Esophagus (tissue), 2 donors: ENCODE data around the gene CCSER1. TPM values are rescaled to one million over a fixed set of nuclear protein-coding genes. Genes with fewer than 3 reads are reported as not detected.

Experiments
- H3K27ac ChIP-seq, 2 donors: one replicate each; pipeline ENCODE4 v1.5.1; 2013; ENCODE audit warnings: low read depth in 2 of 2, mild to moderate bottlenecking in 2 of 2, inconsistent platforms in 1 of 2, low read length in 1 of 2, moderate library complexity in 1 of 2
- H3K27me3 ChIP-seq, 2 donors: one replicate each; pipeline ENCODE4 v1.6.1; 2013; ENCODE audit warnings: low read length in 2 of 2, control low read depth in 1 of 2, mild to moderate bottlenecking in 1 of 2; ENCODE audit not compliant: insufficient read depth in 2 of 2, control insufficient read depth in 1 of 2
- H3K36me3 ChIP-seq, 2 donors: one replicate each; pipeline ENCODE4 v1.6.1; 2013; ENCODE audit warnings: low read length in 1 of 2; ENCODE audit not compliant: control insufficient read depth in 2 of 2, insufficient read depth in 2 of 2
- H3K4me1 ChIP-seq, 2 donors: one replicate each; pipeline ENCODE4 v1.6.1; 2013; ENCODE audit warnings: low read length in 1 of 2; ENCODE audit not compliant: control insufficient read depth in 2 of 2, insufficient read depth in 2 of 2
- H3K4me3 ChIP-seq, 2 donors: one replicate each; pipeline ENCODE4 v1.5.1; 2013; ENCODE audit warnings: low read length in 2 of 2, mild to moderate bottlenecking in 2 of 2, low read depth in 1 of 2, moderate library complexity in 1 of 2
- H3K9me3 ChIP-seq, 2 donors: one replicate each; pipeline ENCODE4 v1.6.1; 2013; ENCODE audit warnings: mild to moderate bottlenecking in 2 of 2, low read depth in 1 of 2, low read length in 1 of 2, moderate library complexity in 1 of 2; ENCODE audit not compliant: control insufficient read depth in 2 of 2, insufficient read depth in 1 of 2
- WGBS, 2 donors: extraction: QIAGEN DNeasy Blood & Tissue Kit; methylation state at CpG; one replicate each; pipeline ENCODE4 v1.1.7; 2013; 5-methylcytosine and 5-hydroxymethylcytosine counted together
- polyA plus RNA-seq, 2 donors: library from polyadenylated mRNA; stranded (reverse); fragments of 200-250 nt; gene quantifications; one replicate each; pipeline ENCODE4 v1.2.3, GENCODE V29; 2013
- donor health status: healthy with polysubstance abuse.
- donor health status: Bipolar disorder and iron deficiency.

CCSER1 gene
- polyA plus RNA-seq, 2 donors, result 0.35 to 0.87 TPM

DNA sequence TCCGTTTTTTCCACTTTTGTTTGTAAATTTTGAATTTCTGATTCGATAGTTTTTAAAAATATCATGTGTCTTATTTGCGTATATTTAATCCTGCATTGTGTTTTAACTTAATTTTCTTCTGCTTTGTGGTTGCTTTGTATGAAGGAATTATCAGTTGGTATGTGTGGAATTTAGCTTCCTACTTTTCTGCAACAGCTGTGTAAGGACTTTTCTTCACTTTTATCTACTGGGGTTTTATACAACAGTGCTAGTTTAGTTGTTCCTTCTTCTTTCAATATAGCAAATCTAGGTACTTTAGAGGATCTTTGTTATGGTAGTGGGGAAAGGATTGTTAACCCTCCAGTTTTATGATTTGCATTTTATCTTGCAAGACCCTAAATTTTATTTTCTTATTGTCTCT is 410.3 kb downstream of the CCSER1 start:
- H3K27ac ChIP-seq, result no peak overlapping the region
- 87 to 88% methylated on average over 3 of the region's 3 CpGs for WGBS, 2 donors

DNA sequence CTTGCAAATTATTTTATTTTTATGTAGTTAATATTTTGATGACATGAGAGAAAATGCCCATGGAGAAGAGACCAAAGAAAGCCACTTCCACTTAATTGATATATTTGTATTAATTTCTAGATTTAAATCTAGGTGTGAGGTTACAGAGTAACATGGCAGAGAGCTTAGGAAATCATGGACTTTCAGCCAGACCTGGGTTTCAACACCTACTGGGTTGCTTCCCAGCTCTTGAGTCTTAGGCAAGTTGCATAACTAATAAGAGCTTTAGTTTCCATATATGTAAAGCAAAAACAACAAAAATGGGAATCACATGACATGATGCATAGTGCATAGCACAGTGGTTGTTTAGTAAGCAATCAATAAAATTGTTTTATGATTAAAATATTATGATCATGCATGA is 413.3 kb downstream of the CCSER1 start:
- no peaks in the 10 kb centered on the region for H3K36me3 ChIP-seq

More for the DNA sequence above, 410.3 kb downstream of the CCSER1 start:
- Histone ChIP-seq H3K4me3 (no peak overlapping the region), H3K27me3 (no peaks in the 10 kb centered on the region), H3K9me3 (no peaks in the 10 kb centered on the region), H3K4me1 (no peaks in the 10 kb centered on the region), H3K36me3 (no peaks in the 10 kb centered on the region)

DNA sequence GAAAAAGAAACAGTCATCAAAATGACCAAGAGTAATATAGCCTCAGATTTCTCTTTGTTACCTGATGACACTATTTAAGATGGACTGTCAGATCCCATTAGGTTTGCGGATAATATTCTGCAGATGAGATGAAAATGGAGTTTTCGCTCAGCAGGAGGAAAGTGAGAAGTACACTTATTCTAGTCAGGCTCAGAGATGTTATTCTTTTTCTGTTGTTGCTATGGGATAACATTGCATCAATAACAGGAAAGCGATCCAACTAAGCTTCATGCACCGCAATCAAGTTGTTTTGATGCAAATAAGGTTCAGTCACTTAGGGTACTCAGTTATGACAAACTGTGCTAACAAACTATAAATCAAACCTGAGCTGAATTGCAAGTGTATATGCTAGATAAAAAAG is 415.0 kb downstream of the CCSER1 start:
- H3K4me3 ChIP-seq, result no peak overlapping the region
- no peaks in the 10 kb centered on the region for H3K27me3 ChIP-seq
- H3K36me3 ChIP-seq, result no peaks in the 10 kb centered on the region
- H3K4me1 ChIP-seq, result no peaks in the 10 kb centered on the region
- no peak overlapping the region for H3K27ac ChIP-seq
- no peaks in the 10 kb centered on the region for H3K9me3 ChIP-seq
- WGBS, 2 donors, result 76 to 85% methylated on average over 4 of the region's 4 CpGs

More for the DNA sequence above, 413.3 kb downstream of the CCSER1 start:
- no peak overlapping the region for H3K27ac ChIP-seq
- H3K4me1 ChIP-seq, result no peaks in the 10 kb centered on the region
- no peaks in the 10 kb centered on the region for H3K27me3 ChIP-seq
- no peak overlapping the region for H3K4me3 ChIP-seq
- no peaks in the 10 kb centered on the region for H3K9me3 ChIP-seq

DNA sequence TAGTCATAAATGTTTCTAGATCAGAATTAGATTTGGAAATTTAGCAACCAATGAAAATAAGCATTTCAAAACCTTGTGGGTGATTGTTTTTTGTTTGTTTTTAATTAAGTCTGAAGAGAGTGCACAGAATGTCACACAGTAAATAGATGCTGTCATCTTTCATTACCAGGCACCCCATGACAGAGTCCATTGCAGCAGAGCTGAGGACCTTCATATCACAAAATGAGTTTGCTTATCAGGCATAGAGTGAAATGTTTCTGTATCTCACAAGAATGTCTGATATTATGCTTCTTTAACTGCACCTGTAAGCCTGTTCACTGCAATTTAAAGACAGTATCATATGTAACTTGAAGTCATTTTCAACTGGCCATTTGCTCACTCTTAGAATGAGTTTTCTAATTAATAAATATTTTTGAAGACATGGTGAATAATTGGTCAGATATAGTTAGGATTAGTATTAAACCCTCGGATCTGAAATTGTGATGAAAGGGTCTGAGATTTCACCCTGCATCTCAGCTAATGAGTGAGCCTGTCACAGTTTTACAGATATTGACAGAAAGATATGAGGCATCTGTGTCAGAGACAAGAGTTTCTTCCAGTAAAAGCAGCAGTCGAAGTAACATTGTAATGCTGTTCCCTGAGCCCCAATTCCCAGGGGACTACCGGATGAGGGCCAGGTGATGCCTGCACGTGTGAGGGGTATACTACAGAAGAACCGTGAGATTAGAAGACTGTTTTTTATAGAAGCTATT is 416.4 kb downstream of the CCSER1 start:
- 85 to 92% methylated on average over 5 of the region's 5 CpGs for WGBS, 2 donors
- H3K27ac ChIP-seq, result no peak overlapping the region
- H3K36me3 ChIP-seq, result no peaks in the 10 kb centered on the region
- H3K9me3 ChIP-seq, result no peaks in the 10 kb centered on the region
- H3K4me1 ChIP-seq, result no peaks in the 10 kb centered on the region
- H3K27me3 ChIP-seq, result no peaks in the 10 kb centered on the region
- no peak overlapping the region for H3K4me3 ChIP-seq

DNA sequence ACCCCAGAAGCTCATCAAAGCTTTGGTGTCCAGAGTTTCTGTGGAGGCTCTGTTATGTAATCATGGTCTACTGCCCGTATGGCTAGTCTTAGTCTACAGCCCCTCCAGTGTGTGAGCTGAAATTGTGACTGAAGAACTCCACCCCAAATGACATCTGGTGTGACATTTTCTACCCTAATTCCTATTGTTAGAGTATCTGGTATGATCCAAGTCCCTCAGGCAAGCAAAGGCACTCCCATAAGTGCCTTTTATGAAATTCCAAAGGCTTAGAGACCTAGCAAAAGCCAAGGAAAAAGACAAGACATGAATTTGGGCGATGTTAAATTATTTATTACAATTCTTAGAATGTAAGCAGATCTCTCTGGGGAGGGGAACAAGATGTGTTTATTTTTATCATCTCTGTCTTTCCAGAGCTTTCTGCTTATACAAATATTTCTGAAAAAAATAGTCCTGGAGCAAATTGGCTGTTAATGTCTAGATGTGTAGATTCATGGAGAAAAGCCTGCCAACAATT is 417.4 kb downstream of the CCSER1 start:
- Histone ChIP-seq H3K27me3 (no peaks in the 10 kb centered on the region), H3K36me3 (no peaks in the 10 kb centered on the region), H3K4me3 (no peak overlapping the region), H3K4me1 (no peaks in the 10 kb centered on the region), H3K27ac (no peak overlapping the region), H3K9me3 (no peaks in the 10 kb centered on the region)
- WGBS, 2 donors, result 42 to 62% methylated on average over 2 of the region's 2 CpGs

DNA sequence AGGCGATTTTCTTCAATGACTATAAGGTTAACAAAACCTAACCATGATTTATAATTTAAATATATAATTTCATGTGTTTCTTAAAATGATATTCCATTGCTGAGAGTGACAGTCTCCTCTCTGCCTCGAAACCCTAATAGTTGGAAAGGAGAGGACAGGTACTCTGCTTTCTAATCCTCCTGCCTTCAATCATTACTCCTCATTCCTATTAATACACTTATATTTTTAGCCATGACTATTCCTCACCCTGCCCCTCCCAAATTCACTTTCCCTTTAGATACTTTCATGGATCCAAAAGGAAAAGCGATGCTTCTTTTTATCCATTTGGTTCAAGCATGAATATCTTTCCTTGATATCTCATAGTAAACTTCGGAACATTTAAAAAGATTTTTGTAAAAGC is 418.2 kb downstream of the CCSER1 start:
- 93% methylated on average over 4 of the region's 4 CpGs for WGBS, 2 donors
- Histone ChIP-seq H3K27ac (no peak overlapping the region), H3K9me3 (no peaks in the 10 kb centered on the region), H3K4me1 (no peaks in the 10 kb centered on the region), H3K4me3 (no peak overlapping the region), H3K36me3 (no peaks in the 10 kb centered on the region), H3K27me3 (no peaks in the 10 kb centered on the region)

DNA sequence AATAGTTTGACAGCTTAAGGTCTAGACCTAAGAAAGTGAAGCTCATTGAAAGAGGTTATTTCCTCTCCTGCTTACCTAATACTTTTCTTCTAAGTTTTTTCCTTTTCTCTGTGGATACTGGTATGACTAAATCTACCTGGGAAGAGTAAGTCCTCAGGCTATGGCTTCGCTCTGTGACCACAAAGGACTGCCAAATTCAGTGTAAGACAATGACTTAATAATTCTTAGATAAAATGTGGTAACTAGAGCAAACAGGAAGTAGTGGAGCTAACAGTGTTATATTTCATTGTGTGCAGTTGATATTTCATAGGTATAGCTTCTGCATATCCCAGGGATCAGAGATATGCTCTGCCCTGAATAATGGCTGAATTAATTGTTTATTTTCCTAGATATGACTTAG is 418.9 kb downstream of the CCSER1 start:
- Histone ChIP-seq H3K4me3 (no peak overlapping the region), H3K36me3 (no peaks in the 10 kb centered on the region), H3K27ac (no peak overlapping the region), H3K4me1 (no peaks in the 10 kb centered on the region), H3K9me3 (no peaks in the 10 kb centered on the region), H3K27me3 (no peaks in the 10 kb centered on the region)
- WGBS, 2 donors, result 38 to 42% methylated on average over 1 of the region's 1 CpG

DNA sequence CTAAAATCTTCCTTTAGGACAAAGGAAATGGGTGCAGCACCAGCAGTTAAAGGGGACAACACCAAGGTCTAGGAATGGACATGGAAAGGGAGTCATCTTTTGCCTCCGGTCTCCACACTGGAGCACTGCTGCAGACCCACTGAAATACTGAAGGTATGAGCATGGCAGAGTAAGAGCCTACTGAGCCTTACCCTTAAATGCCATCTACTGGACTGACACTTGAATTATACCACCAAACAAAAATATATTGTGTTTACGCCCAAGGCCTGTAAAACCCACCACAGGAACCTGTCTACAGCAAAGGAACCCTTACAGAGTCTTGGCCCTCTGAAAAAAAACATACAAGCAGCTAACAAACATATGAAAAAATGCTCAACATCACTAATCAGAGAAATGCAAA is 443.4 kb downstream of the CCSER1 start:
- WGBS, 2 donors, result 90 to 92% methylated on average over 2 of the region's 2 CpGs
- no peak overlapping the region for H3K4me3 ChIP-seq
- no peaks in the 10 kb centered on the region for H3K36me3 ChIP-seq
- H3K9me3 ChIP-seq, result peaks cover 0 to 6% of the 10 kb centered on the region in 2 donors
- H3K27ac ChIP-seq, result no peak overlapping the region
- no peaks in the 10 kb centered on the region for H3K27me3 ChIP-seq
- no peaks in the 10 kb centered on the region for H3K4me1 ChIP-seq

DNA sequence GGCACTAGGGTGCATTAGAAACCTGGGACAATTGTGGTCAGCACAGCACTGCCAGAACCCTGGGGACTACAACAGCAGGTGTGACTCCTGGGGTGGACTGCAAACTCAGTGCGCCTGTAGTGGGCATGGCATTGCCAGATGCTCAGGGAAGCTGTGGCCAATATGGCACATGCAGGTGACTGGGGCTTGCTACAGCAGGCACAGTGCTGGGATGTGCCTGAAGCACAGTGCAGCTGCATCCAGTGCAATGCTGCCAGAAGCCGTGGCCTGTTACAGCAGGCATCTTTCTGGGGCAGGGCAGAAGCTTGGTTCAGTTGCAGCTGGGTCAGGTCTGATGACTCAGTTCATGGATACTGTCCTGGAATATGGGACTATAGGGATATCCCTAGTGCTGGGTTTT is 445.8 kb downstream of the CCSER1 start:
- Histone ChIP-seq H3K36me3 (no peaks in the 10 kb centered on the region), H3K9me3 (peaks cover 0 to 6% of the 10 kb centered on the region in 2 donors), H3K27me3 (no peaks in the 10 kb centered on the region), H3K4me1 (no peaks in the 10 kb centered on the region), H3K4me3 (peak overlapping the region in 1 of 2 donors; percentile 7), H3K27ac (no peak overlapping the region)
- WGBS, 2 donors, result 63 to 83% methylated on average over 2 of the region's 2 CpGs

DNA sequence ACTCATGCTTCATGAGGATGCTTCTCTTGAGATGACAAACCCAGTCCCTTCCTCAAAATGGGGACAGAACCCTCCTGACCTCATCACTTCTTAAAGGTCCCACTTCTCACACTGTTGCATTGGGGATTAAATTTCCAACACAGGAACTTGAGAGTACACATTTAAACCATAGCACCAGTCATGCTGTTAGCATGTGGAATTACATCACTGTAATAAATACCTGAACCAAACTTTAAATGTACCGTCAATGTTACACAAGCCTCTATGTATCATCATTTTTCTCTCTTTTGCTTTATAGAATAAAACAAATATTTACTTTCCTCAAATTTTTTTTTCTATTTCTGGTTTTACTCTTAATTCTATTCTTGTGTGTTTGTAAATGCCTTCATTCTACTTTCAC is 448.2 kb downstream of the CCSER1 start:
- H3K4me1 ChIP-seq, result no peaks in the 10 kb centered on the region
- no peaks in the 10 kb centered on the region for H3K27me3 ChIP-seq
- WGBS, 2 donors, result 66 to 70% methylated on average over 1 of the region's 1 CpG
- no peaks in the 10 kb centered on the region for H3K9me3 ChIP-seq
- no peak overlapping the region for H3K4me3 ChIP-seq
- H3K27ac ChIP-seq, result no peak overlapping the region
- no peaks in the 10 kb centered on the region for H3K36me3 ChIP-seq
